ENCODE results near the gene TRAK1. TPM values are rescaled to one million over a fixed set of nuclear protein-coding genes. Genes with fewer than 3 reads are reported as not detected.
A peak's percentile ranks its signal among the peaks of the same experiment; 100 is the strongest.

The TRAK1 gene
- total RNA-seq, 1 experiment from 2014 or later = 46.8 TPM

GRCh38 chr3:42123824-42124658, 32.9 kb downstream of the TRAK1 start:
- no TSS peak for BruUV-seq (replicated peaks)
- peaks cover 42% of the 10 kb centered on the region for H3K4me1 ChIP-seq (replicated peaks; ENCODE audit: insufficient read depth)
- no peak overlapping the region for H3K27ac ChIP-seq
- no peaks in the 10 kb centered on the region for H3K9me3 ChIP-seq (ENCODE audit: insufficient read depth, low read depth)
- H3K79me2 ChIP-seq (ENCODE audit: low read depth) = no peaks in the 10 kb centered on the region; the same call in 1 of the 2 replicates
- TF ChIP-seq EZH2 (IDR thresholded peaks at IDR 0.05; ENCODE audit: low read depth) = no peak
- H3K9me2 ChIP-seq (ENCODE audit: insufficient read depth) = no peaks in the 10 kb centered on the region
- no peaks in the 10 kb centered on the region for H3K36me3 ChIP-seq (ENCODE audit: low read depth)
- no peak overlapping the region for H3K4me3 ChIP-seq
- H4K20me1 ChIP-seq (ENCODE audit: insufficient read depth) = no peaks in the 10 kb centered on the region
- ChIA-PET CTCF (no interaction called here), POLR2A (ENCODE audit: unreplicated experiment) (no interaction called here)
- H3F3A ChIP-seq (ENCODE audit: insufficient read depth, low read depth) = peaks cover 16% of the 10 kb centered on the region
- intact Hi-C loops (cut with micrococcal nuclease; ENCODE audit: unreplicated experiment) = loop anchor here (2.0 kb wide), 1 partner anchor 43 kb away; no protein-coding TSS in a partner anchor
- H2AFZ ChIP-seq = no peak overlapping the region
- no peak for DNase-seq
- H3K27me3 ChIP-seq (ENCODE audit: insufficient read depth, low read depth) = no peaks in the 10 kb centered on the region
- no peak overlapping the region for H3K4me2 ChIP-seq

- POLR2A ChIA-PET (ENCODE audit: unreplicated experiment) = interaction anchor here (0.6 kb wide), 1 partner anchor 347 kb away, joined by 3 read pairs; no protein-coding TSS in a partner anchor
- H3K4me1 ChIP-seq (replicated peaks; ENCODE audit: insufficient read depth) = peaks cover 54% of the 10 kb centered on the region
- no peaks in the 10 kb centered on the region for H4K20me1 ChIP-seq (ENCODE audit: insufficient read depth)
- no peak for DNase-seq
- no peaks in the 10 kb centered on the region for H3K36me3 ChIP-seq (ENCODE audit: low read depth)
- peaks cover 38% of the 10 kb centered on the region for H3F3A ChIP-seq (ENCODE audit: insufficient read depth, low read depth)
- peak overlapping the region; percentile 97 for H3K27ac ChIP-seq
- no peaks in the 10 kb centered on the region; the same call in 1 of the 2 replicates for H3K79me2 ChIP-seq (ENCODE audit: low read depth)
- no TSS peak for BruUV-seq (replicated peaks)
- H3K9me2 ChIP-seq (ENCODE audit: insufficient read depth) = no peaks in the 10 kb centered on the region
- CTCF ChIA-PET = no interaction called here
- intact Hi-C loops (cut with micrococcal nuclease; ENCODE audit: unreplicated experiment) = no loop called here
- H3K4me3 ChIP-seq = no peak overlapping the region
- no peak overlapping the region for H2AFZ ChIP-seq
- no peak for TF ChIP-seq EZH2 (IDR thresholded peaks at IDR 0.05; ENCODE audit: low read depth)
- no peak for TF ChIP-seq CTCF (conservative IDR thresholded peaks at IDR 0.05)
- H3K4me2 ChIP-seq = no peak overlapping the region
- no peaks in the 10 kb centered on the region for H3K9me3 ChIP-seq (ENCODE audit: insufficient read depth, low read depth)
- H3K27me3 ChIP-seq (ENCODE audit: insufficient read depth, low read depth) = no peaks in the 10 kb centered on the region
Observed at GRCh38 chr3:42127226-42127625, 36.1 kb downstream of the TRAK1 start.

GRCh38 chr3:42128526-42128925, 37.4 kb downstream of the TRAK1 start:
- peak overlapping the region; percentile 83 for H3K4me2 ChIP-seq
- peaks cover 7% of the 10 kb centered on the region; the same call in 1 of the 2 replicates for H3K79me2 ChIP-seq (ENCODE audit: low read depth)
- CTCF ChIA-PET = interaction anchor here (2.3 kb wide), 1 partner anchor 62 kb away, joined by 10 read pairs; no protein-coding TSS in a partner anchor
- peak overlapping the region; percentile 97 for H3K27ac ChIP-seq
- peaks cover 42% of the 10 kb centered on the region for H3K4me1 ChIP-seq (replicated peaks; ENCODE audit: insufficient read depth)
- no peaks in the 10 kb centered on the region for H3K9me2 ChIP-seq (ENCODE audit: insufficient read depth)
- peak overlapping the region; percentile 50; the same call in 1 of the 2 replicates for H3K4me3 ChIP-seq
- no peak for DNase-seq
- BruUV-seq (replicated peaks) = no TSS peak
- intact Hi-C loops (cut with micrococcal nuclease; ENCODE audit: unreplicated experiment) = loop anchor here (2.0 kb wide), 2 partner anchors 22 to 30 kb away; no protein-coding TSS in a partner anchor
- no peak overlapping the region for H2AFZ ChIP-seq
- no peaks in the 10 kb centered on the region for H3K36me3 ChIP-seq (ENCODE audit: low read depth)
- H3K27me3 ChIP-seq (ENCODE audit: insufficient read depth, low read depth) = no peaks in the 10 kb centered on the region
- no peaks in the 10 kb centered on the region for H4K20me1 ChIP-seq (ENCODE audit: insufficient read depth)
- peaks cover 38% of the 10 kb centered on the region for H3F3A ChIP-seq (ENCODE audit: insufficient read depth, low read depth)
- POLR2A ChIA-PET (ENCODE audit: unreplicated experiment) = interaction anchor here (0.7 to 0.8 kb wide), 2 partner anchors 32 to 63 kb away, joined by 3 to 4 read pairs; no protein-coding TSS in a partner anchor
- no peaks in the 10 kb centered on the region for H3K9me3 ChIP-seq (ENCODE audit: insufficient read depth, low read depth)
- TF ChIP-seq CTCF (conservative IDR thresholded peaks at IDR 0.05) = no peak
- TF ChIP-seq EZH2 (IDR thresholded peaks at IDR 0.05; ENCODE audit: low read depth) = no peak
